AG09309 (cell line): Measurements from ENCODE around the gene CNTNAP2.
A peak's percentile ranks its signal among the peaks of the same experiment; 100 is the strongest.

ENCODE experiments used
- DNase-seq: peaks from one replicate; pipeline ENCODE4 v3.0.0-alpha.2; 2010; ENCODE audit warnings: low read depth
- H3K4me3 ChIP-seq: 2 replicates; pipeline ENCODE4 v1.5.1; 2011; ENCODE audit warnings: mild to moderate bottlenecking, low read depth, low read length, moderate library complexity; ENCODE audit not compliant: control insufficient read depth
- TF ChIP-seq, protein P1 (sequence below): IDR thresholded peaks from 2 replicates; pipeline ENCODE4 v1.5.1; 2011; ENCODE audit warnings: mild to moderate bottlenecking, low read depth, low read length, inconsistent platforms; ENCODE audit not compliant: insufficient read depth, control insufficient read depth; ENCODE audit errors: missing control alignments

The CNTNAP2 gene

DNA sequence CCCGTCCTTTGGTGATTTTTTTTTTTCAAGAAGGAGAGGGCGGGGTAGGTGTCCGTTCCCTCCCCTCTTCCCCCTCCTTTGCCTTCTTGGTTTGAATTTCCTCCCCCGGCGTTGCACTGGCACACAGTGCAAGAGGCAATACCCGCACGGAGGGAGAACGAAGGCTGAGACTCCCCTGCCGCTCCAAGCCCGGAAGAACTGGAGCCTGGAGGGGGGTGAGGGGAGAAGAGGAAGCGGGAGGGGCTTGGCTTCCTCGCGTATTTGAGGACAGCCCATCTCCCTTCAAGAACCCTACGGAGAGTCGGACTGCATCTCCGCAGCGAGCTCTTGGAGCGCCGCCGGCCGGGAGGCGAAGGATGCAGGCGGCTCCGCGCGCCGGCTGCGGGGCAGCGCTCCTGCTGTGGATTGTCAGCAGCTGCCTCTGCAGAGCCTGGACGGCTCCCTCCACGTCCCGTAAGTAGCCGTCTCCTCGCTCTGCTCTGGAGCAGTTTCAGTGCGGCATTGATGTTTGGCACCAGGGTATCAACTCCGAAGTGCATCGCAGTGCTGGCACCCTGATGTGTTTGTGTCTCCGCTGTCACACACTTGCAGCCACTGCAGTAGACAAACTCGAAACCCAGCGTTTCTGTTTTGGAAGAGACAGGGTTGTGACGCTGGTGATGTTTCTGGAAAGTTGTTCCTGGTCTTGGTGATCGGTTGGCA lies at the start of gene CNTNAP2:
CNTNAP2 (plus strand) TSS at position 281 of the 702 bp plus-strand sequence; CDS start at position 357, 76 bp downstream.
- DNase-seq: no peak
- peak within 1 kb of the TSS; percentile 52 for H3K4me3 ChIP-seq

DNA sequence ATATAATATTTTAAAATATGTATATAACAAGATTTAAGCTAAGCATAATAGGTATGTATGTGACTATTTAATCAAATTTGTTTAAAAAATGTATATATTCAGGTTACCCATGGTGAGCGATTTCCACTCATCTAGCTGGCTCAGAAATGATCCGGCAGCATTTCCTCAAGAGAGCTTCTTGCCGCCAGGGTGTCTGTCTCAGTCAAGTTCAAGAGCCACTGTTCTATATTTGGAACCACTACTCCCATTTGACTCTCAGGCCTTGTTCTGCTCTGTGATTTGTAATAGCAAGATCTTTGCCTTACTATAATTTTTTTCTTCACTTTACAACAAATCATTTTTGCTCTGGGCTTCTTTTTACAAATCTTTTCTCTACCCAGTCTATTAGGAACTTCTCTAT lies 48.7 kb upstream of the CNTNAP2 start:
- H3K4me3 ChIP-seq: no peak overlapping the region
- no peak for DNase-seq
- TF ChIP-seq, protein P1, sequence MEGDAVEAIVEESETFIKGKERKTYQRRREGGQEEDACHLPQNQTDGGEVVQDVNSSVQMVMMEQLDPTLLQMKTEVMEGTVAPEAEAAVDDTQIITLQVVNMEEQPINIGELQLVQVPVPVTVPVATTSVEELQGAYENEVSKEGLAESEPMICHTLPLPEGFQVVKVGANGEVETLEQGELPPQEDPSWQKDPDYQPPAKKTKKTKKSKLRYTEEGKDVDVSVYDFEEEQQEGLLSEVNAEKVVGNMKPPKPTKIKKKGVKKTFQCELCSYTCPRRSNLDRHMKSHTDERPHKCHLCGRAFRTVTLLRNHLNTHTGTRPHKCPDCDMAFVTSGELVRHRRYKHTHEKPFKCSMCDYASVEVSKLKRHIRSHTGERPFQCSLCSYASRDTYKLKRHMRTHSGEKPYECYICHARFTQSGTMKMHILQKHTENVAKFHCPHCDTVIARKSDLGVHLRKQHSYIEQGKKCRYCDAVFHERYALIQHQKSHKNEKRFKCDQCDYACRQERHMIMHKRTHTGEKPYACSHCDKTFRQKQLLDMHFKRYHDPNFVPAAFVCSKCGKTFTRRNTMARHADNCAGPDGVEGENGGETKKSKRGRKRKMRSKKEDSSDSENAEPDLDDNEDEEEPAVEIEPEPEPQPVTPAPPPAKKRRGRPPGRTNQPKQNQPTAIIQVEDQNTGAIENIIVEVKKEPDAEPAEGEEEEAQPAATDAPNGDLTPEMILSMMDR: no peak

More for the DNA sequence above, at the start of gene CNTNAP2:
- TF ChIP-seq, protein P1: no peak

- no peak overlapping the region for H3K4me3 ChIP-seq
- TF ChIP-seq, protein P1: no peak
- no peak for DNase-seq
Measured at GRCh38 chr7:146074195-146074765, 42.3 kb upstream of the CNTNAP2 start.

GRCh38 chr7:146076344-146076743 lies 40.3 kb upstream of the CNTNAP2 start:
- no peak overlapping the region for H3K4me3 ChIP-seq
- DNase-seq: no peak
- TF ChIP-seq, protein P1: no peak

- TF ChIP-seq, protein P1: no peak
Measured at GRCh38 chr7:146084086-146084485, 32.5 kb upstream of the CNTNAP2 start.

GRCh38 chr7:146090023-146090645 lies 26.5 kb upstream of the CNTNAP2 start:
- no peak for DNase-seq
- H3K4me3 ChIP-seq: no peak overlapping the region
- TF ChIP-seq, protein P1: peak; percentile 37

More at GRCh38 chr7:146084086-146084485, 32.5 kb upstream of the CNTNAP2 start:
- no peak overlapping the region for H3K4me3 ChIP-seq
- DNase-seq: no peak
